ENCODE data around the gene CLIC3. TPM values are rescaled to one million over a fixed set of nuclear protein-coding genes. Genes with fewer than 3 reads are reported as not detected.

CLIC3 gene
- total RNA-seq, 1 donor from 2014 or later, result 0.39 TPM

DNA sequence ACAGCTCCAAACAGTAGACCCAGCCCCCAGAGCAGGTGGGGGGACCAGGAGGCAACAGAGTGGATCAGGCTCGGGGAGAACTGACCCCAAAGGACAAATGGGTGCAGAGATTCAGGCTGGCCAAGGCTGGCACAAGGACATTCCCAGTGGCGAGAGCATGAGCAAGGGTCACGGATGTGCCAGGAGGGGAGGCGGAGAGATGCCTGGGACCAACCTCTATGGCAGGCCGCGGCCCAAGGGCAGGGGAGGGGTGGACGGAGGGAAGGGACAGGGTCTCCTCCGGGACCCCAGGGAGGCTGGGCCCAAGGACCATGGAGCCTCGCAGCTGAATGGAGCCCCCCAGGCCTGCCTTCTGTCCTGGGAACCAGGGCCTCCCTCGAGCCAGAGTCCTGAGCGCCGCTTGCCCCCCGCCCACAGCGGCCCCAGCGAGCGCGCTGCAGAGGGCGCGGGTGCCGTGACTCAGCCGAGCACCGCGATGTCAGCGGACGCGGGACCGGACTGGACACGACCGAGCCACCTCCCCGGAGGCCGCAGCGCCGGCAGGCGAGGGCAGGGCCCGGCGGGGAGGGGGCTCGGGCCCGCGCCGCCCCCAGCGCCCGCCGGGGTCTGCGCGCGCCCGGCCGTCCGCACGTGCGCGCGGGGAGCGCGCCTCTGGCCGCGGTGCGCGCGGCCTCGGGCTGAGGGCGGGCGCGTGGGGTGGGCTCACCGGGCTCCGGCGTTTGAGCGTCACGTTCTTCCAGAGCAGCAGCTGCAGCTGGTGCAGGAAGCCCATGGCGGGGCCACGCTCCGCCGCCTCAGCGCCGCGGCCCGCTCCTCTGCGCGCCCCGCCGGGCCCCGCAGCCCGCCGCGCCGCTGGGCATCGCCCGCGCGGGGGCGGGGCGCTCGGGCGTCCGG is 31.2 kb upstream of the CLIC3 start, which contains the start of gene ABCA2:
Gene ABCA2, minus strand, starts transcription at position 869 of the 894 bp plus-strand sequence. Its CDS starts 97 bp downstream, at position 772.
- no peaks in the 10 kb centered on the region for H3K4me1 Mint-ChIP-seq (ENCODE audit: low read depth, unreplicated experiment)
- H3K9me3 Mint-ChIP-seq (ENCODE audit: unreplicated experiment), result no peaks in the 10 kb centered on the region
- Histone ChIP-seq H4K20me1 (ENCODE audit: insufficient read depth, low read length) (peaks cover 29% of the 10 kb centered on the region), H3K27me3 (ENCODE audit: insufficient read depth, low read length) (no peaks in the 10 kb centered on the region), H3K4me1 (ENCODE audit: insufficient read depth, low read length) (peaks cover 15% of the 10 kb centered on the region), H3K79me2 (ENCODE audit: insufficient read depth, low read length) (no peaks in the 10 kb centered on the region), H3K9ac (ENCODE audit: low read length) (peak within 1 kb of the TSS; percentile 48), H3K27ac (ENCODE audit: low read depth, low read length) (no peak within 1 kb of the TSS), H3K36me3 (ENCODE audit: insufficient read depth, low read length) (no peaks in the 10 kb centered on the region), H2AFZ (ENCODE audit: low read depth, low read length) (peak within 1 kb of the TSS; percentile 66), H3K4me2 (ENCODE audit: low read length) (peak within 1 kb of the TSS; percentile 90), H3K9me3 (ENCODE audit: insufficient read depth, low read depth, low read length) (no peaks in the 10 kb centered on the region), H3K4me3 (ENCODE audit: insufficient read depth, low read depth, low read length) (peak within 1 kb of the TSS; percentile 50)
- TF ChIP-seq, protein P1, sequence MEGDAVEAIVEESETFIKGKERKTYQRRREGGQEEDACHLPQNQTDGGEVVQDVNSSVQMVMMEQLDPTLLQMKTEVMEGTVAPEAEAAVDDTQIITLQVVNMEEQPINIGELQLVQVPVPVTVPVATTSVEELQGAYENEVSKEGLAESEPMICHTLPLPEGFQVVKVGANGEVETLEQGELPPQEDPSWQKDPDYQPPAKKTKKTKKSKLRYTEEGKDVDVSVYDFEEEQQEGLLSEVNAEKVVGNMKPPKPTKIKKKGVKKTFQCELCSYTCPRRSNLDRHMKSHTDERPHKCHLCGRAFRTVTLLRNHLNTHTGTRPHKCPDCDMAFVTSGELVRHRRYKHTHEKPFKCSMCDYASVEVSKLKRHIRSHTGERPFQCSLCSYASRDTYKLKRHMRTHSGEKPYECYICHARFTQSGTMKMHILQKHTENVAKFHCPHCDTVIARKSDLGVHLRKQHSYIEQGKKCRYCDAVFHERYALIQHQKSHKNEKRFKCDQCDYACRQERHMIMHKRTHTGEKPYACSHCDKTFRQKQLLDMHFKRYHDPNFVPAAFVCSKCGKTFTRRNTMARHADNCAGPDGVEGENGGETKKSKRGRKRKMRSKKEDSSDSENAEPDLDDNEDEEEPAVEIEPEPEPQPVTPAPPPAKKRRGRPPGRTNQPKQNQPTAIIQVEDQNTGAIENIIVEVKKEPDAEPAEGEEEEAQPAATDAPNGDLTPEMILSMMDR (IDR thresholded peaks at IDR 0.05; ENCODE audit: insufficient read depth, low read depth, low read length), result no peak
- peak; percentile 32 for TF ChIP-seq EZH2 (IDR thresholded peaks at IDR 0.05; ENCODE audit: insufficient read depth, low read length)
- H3K4me3 Mint-ChIP-seq (ENCODE audit: unreplicated experiment), result peak within 1 kb of the TSS; percentile 84
- peaks cover 6% of the 10 kb centered on the region for H3K27me3 Mint-ChIP-seq (ENCODE audit: low read depth, unreplicated experiment)
- H3K36me3 Mint-ChIP-seq (ENCODE audit: low read depth, unreplicated experiment), result no peaks in the 10 kb centered on the region
- DNase-seq (ENCODE audit: low read depth), result no peak
- H3K27ac Mint-ChIP-seq (ENCODE audit: unreplicated experiment), result no peak within 1 kb of the TSS
- no peak for FAIRE-seq

DNA sequence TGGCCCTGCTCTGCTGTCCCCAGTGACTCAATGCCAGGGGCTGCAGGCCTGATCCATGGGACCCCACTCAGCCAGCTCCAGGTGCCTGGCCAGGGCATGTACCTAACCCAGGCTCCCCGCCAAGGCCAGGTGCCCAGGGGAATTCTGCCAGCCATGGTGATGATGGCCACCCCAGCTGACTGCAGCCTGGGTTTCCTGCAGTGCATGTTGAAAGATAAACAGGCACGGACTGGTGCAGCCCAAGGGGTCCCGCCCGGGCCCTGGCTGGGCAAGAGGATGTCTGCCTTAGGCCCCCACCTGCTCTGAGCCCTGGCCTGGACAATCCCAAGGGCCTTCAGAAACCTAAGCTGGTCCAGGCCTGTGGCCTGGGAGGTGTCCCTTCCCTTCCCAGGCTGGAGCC is 30.5 kb upstream of the CLIC3 start:
- no peak for DNase-seq (ENCODE audit: low read depth)
- Mint-ChIP-seq H3K36me3 (ENCODE audit: low read depth, unreplicated experiment) (no peaks in the 10 kb centered on the region), H3K9me3 (ENCODE audit: unreplicated experiment) (no peaks in the 10 kb centered on the region), H3K27me3 (ENCODE audit: low read depth, unreplicated experiment) (peaks cover 3% of the 10 kb centered on the region), H3K27ac (ENCODE audit: unreplicated experiment) (no peak overlapping the region), H3K4me3 (ENCODE audit: unreplicated experiment) (peak overlapping the region; percentile 84), H3K4me1 (ENCODE audit: low read depth, unreplicated experiment) (no peaks in the 10 kb centered on the region)
- TF ChIP-seq, protein P1 (IDR thresholded peaks at IDR 0.05; ENCODE audit: insufficient read depth, low read depth, low read length), result no peak
- no peak for TF ChIP-seq EZH2 (IDR thresholded peaks at IDR 0.05; ENCODE audit: insufficient read depth, low read length)
- Histone ChIP-seq H3K4me2 (ENCODE audit: low read length) (peak overlapping the region; percentile 84), H3K4me1 (ENCODE audit: insufficient read depth, low read length) (peaks cover 15% of the 10 kb centered on the region), H3K9ac (ENCODE audit: low read length) (no peak overlapping the region), H2AFZ (ENCODE audit: low read depth, low read length) (no peak overlapping the region), H3K79me2 (ENCODE audit: insufficient read depth, low read length) (no peaks in the 10 kb centered on the region), H3K27me3 (ENCODE audit: insufficient read depth, low read length) (no peaks in the 10 kb centered on the region), H3K27ac (ENCODE audit: low read depth, low read length) (no peak overlapping the region), H4K20me1 (ENCODE audit: insufficient read depth, low read length) (peaks cover 29% of the 10 kb centered on the region), H3K9me3 (ENCODE audit: insufficient read depth, low read depth, low read length) (no peaks in the 10 kb centered on the region), H3K4me3 (ENCODE audit: insufficient read depth, low read depth, low read length) (no peak overlapping the region), H3K36me3 (ENCODE audit: insufficient read depth, low read length) (no peaks in the 10 kb centered on the region)
- no peak for FAIRE-seq

DNA sequence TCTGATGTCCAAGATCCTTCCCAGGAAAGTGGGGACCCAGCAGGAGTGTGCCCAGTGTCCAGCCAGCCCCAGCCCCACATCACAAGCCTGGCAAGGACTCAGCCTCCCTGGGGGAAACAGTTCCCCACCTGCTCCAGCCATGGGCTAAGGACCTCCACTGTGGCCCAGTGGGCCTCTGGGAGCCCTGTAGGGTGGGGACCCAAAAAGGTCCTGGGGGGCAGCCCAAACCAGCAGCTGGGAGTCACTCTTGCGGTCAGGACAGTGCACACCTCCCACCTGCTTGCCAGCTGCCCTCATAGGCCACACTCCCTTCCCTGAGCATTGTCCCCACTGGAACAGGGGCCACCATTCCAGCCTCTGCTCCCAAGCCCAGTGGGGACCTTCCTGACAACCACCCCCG is 30.0 kb upstream of the CLIC3 start:
- Histone ChIP-seq H3K4me2 (ENCODE audit: low read length) (no peak overlapping the region), H3K4me3 (ENCODE audit: insufficient read depth, low read depth, low read length) (no peak overlapping the region), H4K20me1 (ENCODE audit: insufficient read depth, low read length) (peaks cover 29% of the 10 kb centered on the region), H3K79me2 (ENCODE audit: insufficient read depth, low read length) (no peaks in the 10 kb centered on the region), H3K27ac (ENCODE audit: low read depth, low read length) (no peak overlapping the region), H3K9me3 (ENCODE audit: insufficient read depth, low read depth, low read length) (no peaks in the 10 kb centered on the region), H3K4me1 (ENCODE audit: insufficient read depth, low read length) (peaks cover 15% of the 10 kb centered on the region), H3K9ac (ENCODE audit: low read length) (no peak overlapping the region), H2AFZ (ENCODE audit: low read depth, low read length) (no peak overlapping the region), H3K36me3 (ENCODE audit: insufficient read depth, low read length) (no peaks in the 10 kb centered on the region), H3K27me3 (ENCODE audit: insufficient read depth, low read length) (no peaks in the 10 kb centered on the region)
- no peaks in the 10 kb centered on the region for H3K9me3 Mint-ChIP-seq (ENCODE audit: unreplicated experiment)
- no peak overlapping the region for H3K4me3 Mint-ChIP-seq (ENCODE audit: unreplicated experiment)
- TF ChIP-seq, protein P1 (IDR thresholded peaks at IDR 0.05; ENCODE audit: insufficient read depth, low read depth, low read length), result no peak
- TF ChIP-seq EZH2 (IDR thresholded peaks at IDR 0.05; ENCODE audit: insufficient read depth, low read length), result no peak
- H3K4me1 Mint-ChIP-seq (ENCODE audit: low read depth, unreplicated experiment), result no peaks in the 10 kb centered on the region
- FAIRE-seq (no peak), DNase-seq (ENCODE audit: low read depth) (no peak)
- no peaks in the 10 kb centered on the region for H3K36me3 Mint-ChIP-seq (ENCODE audit: low read depth, unreplicated experiment)
- no peak overlapping the region for H3K27ac Mint-ChIP-seq (ENCODE audit: unreplicated experiment)
- peaks cover 3% of the 10 kb centered on the region for H3K27me3 Mint-ChIP-seq (ENCODE audit: low read depth, unreplicated experiment)
